Measurements from ENCODE around the gene OLIG2.

Gene OLIG2

GRCh38 chr21:33064623-33065390 is 39.1 kb downstream of the OLIG2 start:
- no peak for DNase-seq (ENCODE audit: low read depth in 2 of 2)

- DNase-seq (ENCODE audit: low read depth in 2 of 2): no peak
Measured at GRCh38 chr21:33067043-33067442, 41.3 kb downstream of the OLIG2 start.

GRCh38 chr21:33067457-33067856 is 41.7 kb downstream of the OLIG2 start:
- no peak for DNase-seq (ENCODE audit: low read depth in 2 of 2)

GRCh38 chr21:33069243-33069642 is 43.5 kb downstream of the OLIG2 start:
- DNase-seq (ENCODE audit: low read depth in 2 of 2): no peak

- DNase-seq (ENCODE audit: low read depth in 2 of 2): no peak
Measured at GRCh38 chr21:33069645-33069993, 43.9 kb downstream of the OLIG2 start.

- DNase-seq (ENCODE audit: low read depth in 2 of 2): no peak
Measured at GRCh38 chr21:33069994-33070743, 44.4 kb downstream of the OLIG2 start, which contains the start of gene OLIG1. Gene OLIG1 (plus strand): TSS chr21:33070141. CDS start chr21:33070247, 106 bp downstream.

- DNase-seq (ENCODE audit: low read depth in 2 of 2): no peak
Measured at GRCh38 chr21:33070744-33070997, 44.9 kb downstream of the OLIG2 start.

GRCh38 chr21:33070998-33071769 is 45.4 kb downstream of the OLIG2 start:
- no peak for DNase-seq (ENCODE audit: low read depth in 2 of 2)

GRCh38 chr21:33071770-33072306 is 46.1 kb downstream of the OLIG2 start:
- no peak for DNase-seq (ENCODE audit: low read depth in 2 of 2)

GRCh38 chr21:33073636-33074035 is 47.9 kb downstream of the OLIG2 start:
- no peak for DNase-seq (ENCODE audit: low read depth in 2 of 2)

GRCh38 chr21:33075128-33075527 is 49.4 kb downstream of the OLIG2 start:
- no peak for DNase-seq (ENCODE audit: low read depth in 2 of 2)

- no peak for DNase-seq (ENCODE audit: low read depth in 2 of 2)
Measured at GRCh38 chr21:33075596-33076195, 50.0 kb downstream of the OLIG2 start.

- no peak for DNase-seq (ENCODE audit: low read depth in 2 of 2)
Measured at GRCh38 chr21:33076600-33077329, 51.0 kb downstream of the OLIG2 start.

Data from stimulated activated CD8-positive, alpha-beta memory T cell treated with anti-CD3 and anti-CD28 coated beads, Interleukin-2, amount 100 ng/mL, for 1 hour (primary cell).